Lung (tissue), 12 donors: Measurements from ENCODE around the gene TMEM30B. TPM values are rescaled to one million over a fixed set of nuclear protein-coding genes. Genes with fewer than 3 reads are reported as not detected.

Experiments
- ATAC-seq: fragments of 200-7000 bp; cut with Tn5 transposase; one replicate; pipeline ENCODE4 v1.9.1; 2020; ENCODE audit warnings: moderate number of reproducible peaks; ENCODE audit not compliant: insufficient read depth, low FRiP score
- DNase-seq, 3 donors: peaks; one replicate each; pipeline ENCODE4 v3.0.0-alpha.2; 2013 to 2017
- H3K27ac ChIP-seq, 2 donors: one replicate each; pipeline ENCODE4 v1.5.1; 2013; ENCODE audit warnings: mild to moderate bottlenecking in 2 of 2, moderate library complexity in 2 of 2, control low read depth in 1 of 2, inconsistent platforms in 1 of 2, low read depth in 1 of 2, low read length in 1 of 2
- H3K27me3 ChIP-seq, 3 donors: one replicate each; pipeline ENCODE4 v1.5.1; 2013; ENCODE audit warnings: low read length in 2 of 3; ENCODE audit not compliant: control insufficient read depth in 3 of 3, insufficient read depth in 3 of 3
- H3K36me3 ChIP-seq, 4 donors: one replicate each; pipeline ENCODE4 v1.5.1; 2013; ENCODE audit warnings: low read length in 4 of 4, mild to moderate bottlenecking in 1 of 4, moderate library complexity in 1 of 4; ENCODE audit not compliant: control insufficient read depth in 4 of 4, insufficient read depth in 4 of 4
- H3K4me1 ChIP-seq, 5 donors: one replicate each; pipeline ENCODE4 v1.5.1; 2013; ENCODE audit warnings: low read length in 5 of 5, mild to moderate bottlenecking in 2 of 5, moderate library complexity in 1 of 5; ENCODE audit not compliant: control insufficient read depth in 5 of 5, insufficient read depth in 5 of 5
- H3K4me3 ChIP-seq: one replicate; pipeline ENCODE4 v1.5.1; 2013; ENCODE audit warnings: mild to moderate bottlenecking, control low read depth, moderate library complexity
- H3K9ac ChIP-seq, 2 donors: one replicate each; pipeline ENCODE4 v1.5.1; 2013; ENCODE audit warnings: low read length in 2 of 2, control low read depth in 1 of 2; ENCODE audit not compliant: insufficient read depth in 1 of 2
- H3K9me3 ChIP-seq, 4 donors: one replicate each; pipeline ENCODE4 v1.5.1; 2013; ENCODE audit warnings: low read length in 3 of 4, mild to moderate bottlenecking in 1 of 4, moderate library complexity in 1 of 4; ENCODE audit not compliant: control insufficient read depth in 4 of 4, insufficient read depth in 3 of 4
- CTCF ChIP-seq: IDR thresholded peaks from 2 replicates; pipeline ENCODE4 v1.5.1; 2012; ENCODE audit warnings: mild to moderate bottlenecking; ENCODE audit errors: control extremely low read depth, extremely low read depth
- WGBS, 2 donors: extraction: QIAGEN DNeasy Blood & Tissue Kit; methylation state at CpG; one replicate each; pipeline ENCODE4 v1.1.7; 2013; 5-methylcytosine and 5-hydroxymethylcytosine counted together
- polyA plus RNA-seq, 2 donors: library from polyadenylated mRNA; stranded (reverse); fragments of 200-250 nt; gene quantifications; one replicate each; pipeline ENCODE4 v1.2.1, GENCODE V29; 2013
- total RNA-seq, 2 donors: library from RNA; depleted of rRNA in 1 of 2; stranded (reverse); fragments of >200 nt in 1 of 2; gene quantifications; one replicate each; pipeline ENCODE4 v1.2.1, GENCODE V29; 2014 to 2021
- donor health status: control.
- donor health status: control.
- donor health status: Bipolar disorder and iron deficiency.
- donor health status: healthy.
- donor health status: DM: yes; HTN: yes; CAD: no.

The TMEM30B gene
- total and polyA plus RNA-seq, 4 donors: 14.4 to 24.3 (median 20.1) TPM

- DNase-seq: no peak
- Histone ChIP-seq H3K9me3 (peaks cover 0 to 1% (median 0%) of the 10 kb centered on the region in 4 donors), H3K27ac (no peak overlapping the region), H3K36me3 (no peaks in the 10 kb centered on the region), H3K4me1 (peaks cover 0 to 13% (median 3%) of the 10 kb centered on the region in 5 donors), H3K4me3 (no peak overlapping the region), H3K9ac (no peak overlapping the region), H3K27me3 (no peaks in the 10 kb centered on the region)
- no peak for ATAC-seq
- no peak for TF ChIP-seq CTCF
- WGBS, 2 donors: 83 to 88% methylated on average over 2 of the region's 2 CpGs
Measured at GRCh38 chr14:61234215-61234916, 46.8 kb downstream of the TMEM30B start.

DNA sequence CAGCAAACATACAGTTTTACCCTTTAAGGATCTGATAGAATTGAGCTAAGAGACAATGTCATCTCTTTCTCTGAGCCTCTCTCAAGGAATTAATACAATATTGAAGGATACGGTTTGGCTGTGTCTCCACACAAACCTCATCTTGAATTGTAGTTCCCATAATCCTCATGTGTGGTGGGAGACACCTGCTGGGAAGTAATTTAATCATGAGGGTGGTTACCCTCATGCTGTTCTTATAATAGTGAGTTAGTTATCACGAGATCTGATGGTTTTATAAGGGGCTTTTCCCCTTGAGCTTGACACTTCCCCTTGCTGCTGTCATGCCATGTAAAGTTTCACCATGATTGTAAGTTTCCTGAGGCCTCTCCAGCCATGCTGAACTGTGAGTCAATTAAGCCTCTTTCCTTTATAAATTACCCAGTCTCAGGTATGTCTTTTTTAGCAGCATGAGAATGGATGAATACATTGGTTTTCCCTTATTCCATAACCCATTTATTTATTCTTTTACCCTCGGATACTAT, 47.6 kb downstream of the TMEM30B start:
- Histone ChIP-seq H3K27ac (no peak overlapping the region), H3K9ac (no peak overlapping the region), H3K4me3 (no peak overlapping the region), H3K27me3 (no peaks in the 10 kb centered on the region), H3K9me3 (no peaks in the 10 kb centered on the region), H3K4me1 (peaks cover 0 to 18% (median 3%) of the 10 kb centered on the region in 5 donors), H3K36me3 (no peaks in the 10 kb centered on the region)
- TF ChIP-seq CTCF: no peak
- ATAC-seq (no peak), DNase-seq (no peak)
- 73 to 76% methylated on average over 3 of the region's 3 CpGs for whole genome bisulfite sequencing, 2 donors

DNA sequence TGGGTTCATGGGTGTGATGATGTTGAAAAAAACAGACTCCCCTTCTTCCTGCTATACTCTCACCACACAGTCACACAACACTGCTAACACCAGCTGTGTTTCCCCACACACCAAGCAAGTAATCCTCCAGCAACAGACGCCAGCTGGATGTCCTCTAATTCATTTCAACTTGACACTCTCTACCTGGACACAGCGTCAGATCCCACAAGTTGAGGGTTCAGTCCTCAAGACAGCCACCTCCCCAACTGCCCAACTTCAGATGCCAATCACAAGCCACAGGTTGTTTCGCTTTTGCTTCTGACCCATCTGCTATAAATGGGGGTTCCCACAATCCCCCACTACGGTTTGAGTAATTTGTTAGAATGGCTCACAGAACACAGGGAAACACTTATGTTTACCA, 49.3 kb downstream of the TMEM30B start:
- no peak overlapping the region for H3K4me3 ChIP-seq
- TF ChIP-seq CTCF: no peak
- no peaks in the 10 kb centered on the region for H3K27me3 ChIP-seq
- no peak overlapping the region for H3K27ac ChIP-seq
- DNase-seq (no peak), ATAC-seq (no peak)
- no peak overlapping the region for H3K9ac ChIP-seq
- H3K9me3 ChIP-seq: no peaks in the 10 kb centered on the region
- 89% methylated on average over 4 of the region's 4 CpGs for WGBS, 2 donors
- H3K36me3 ChIP-seq: no peaks in the 10 kb centered on the region
- peaks cover 0 to 18% (median 3%) of the 10 kb centered on the region in 5 donors for H3K4me1 ChIP-seq
